ENCODE measurements around the gene BRI3BP.
A peak's percentile ranks its signal among the peaks of the same experiment; 100 is the strongest.
"Not testable (repeated sequence)": the region's sequence is repeated elsewhere in the genome, so short reads cannot be mapped to it uniquely, and the experiment has no call there.

The BRI3BP gene

DNA sequence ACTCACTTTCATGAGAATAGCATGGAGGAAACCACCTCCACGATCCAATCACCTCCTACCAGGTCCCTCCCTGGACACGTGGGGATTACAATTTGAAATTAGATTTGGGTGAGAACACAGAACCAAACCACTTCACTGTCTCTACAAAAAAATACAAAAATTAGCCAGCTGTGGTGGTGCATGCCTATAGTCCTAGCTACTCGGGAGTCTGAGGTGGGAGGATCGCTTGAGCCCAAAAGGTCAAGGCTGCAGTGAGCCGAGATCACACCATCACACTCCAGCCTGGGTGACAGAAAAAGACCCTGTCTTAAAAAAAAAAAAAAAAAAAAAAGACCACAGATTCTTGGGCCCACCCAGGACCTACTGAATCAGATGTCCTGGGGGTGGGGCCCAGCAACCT, 28.3 kb downstream of the BRI3BP start:
- DNase-seq (ENCODE audit: low read depth, low spot score) = no peak

DNA sequence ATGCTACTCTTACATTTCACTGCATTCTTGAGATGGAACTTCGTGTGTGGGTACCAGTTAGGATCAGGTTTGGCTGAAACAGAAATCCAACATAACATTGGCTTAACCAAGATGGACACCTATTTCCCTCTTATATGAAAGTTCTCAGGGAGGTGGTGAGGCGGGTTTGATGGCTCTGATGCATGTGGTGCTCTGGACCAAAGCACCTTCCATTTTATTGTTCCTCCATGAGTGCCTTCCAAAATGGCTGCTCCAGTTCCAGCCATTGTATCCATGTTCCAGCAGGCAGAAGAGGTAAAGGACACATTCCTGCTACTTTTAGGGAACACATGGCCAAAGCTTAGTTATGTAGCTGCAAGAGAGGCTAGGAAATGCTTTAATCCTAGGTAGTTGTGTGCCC, 29.6 kb downstream of the BRI3BP start:
- DNase-seq (ENCODE audit: low read depth, low spot score) = no peak

GRCh38 chr12:125024949-125025563, 31.6 kb downstream of the BRI3BP start:
- DNase-seq (ENCODE audit: low read depth, low spot score) = no peak

DNA sequence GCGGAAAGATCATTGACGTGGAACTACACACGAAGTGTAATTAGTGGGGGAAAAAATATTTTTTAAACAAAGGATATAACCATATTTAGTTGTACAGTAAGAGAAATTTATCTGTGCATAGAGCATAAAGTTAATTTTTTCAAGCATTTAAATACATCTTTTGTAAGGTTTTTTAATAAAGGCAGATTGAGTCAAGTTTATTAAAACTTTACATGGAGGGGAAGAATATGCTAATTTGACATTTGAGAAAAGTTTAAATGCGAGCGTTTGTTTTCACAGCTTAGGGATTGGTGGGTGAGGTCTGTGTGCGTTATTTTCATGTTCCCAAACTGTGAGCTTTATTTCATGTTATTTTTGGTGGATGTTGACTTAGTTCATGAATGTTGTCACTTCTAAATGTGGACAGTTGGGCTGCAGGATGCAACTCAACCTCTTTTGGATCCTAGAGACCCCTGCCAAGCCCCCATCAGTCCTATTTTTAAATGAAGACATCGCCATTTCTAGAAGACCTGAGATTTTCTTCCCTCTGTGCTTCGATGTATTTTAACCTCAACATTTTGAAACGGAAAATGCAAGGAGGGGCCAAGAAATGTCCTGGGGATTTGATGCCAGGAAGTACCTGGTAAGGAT, 32.3 kb downstream of the BRI3BP start:
- no peak for DNase-seq (ENCODE audit: low read depth, low spot score)

- no peak for DNase-seq (ENCODE audit: low read depth, low spot score)
Observed at GRCh38 chr12:125028106-125028505, 34.7 kb downstream of the BRI3BP start.

DNA sequence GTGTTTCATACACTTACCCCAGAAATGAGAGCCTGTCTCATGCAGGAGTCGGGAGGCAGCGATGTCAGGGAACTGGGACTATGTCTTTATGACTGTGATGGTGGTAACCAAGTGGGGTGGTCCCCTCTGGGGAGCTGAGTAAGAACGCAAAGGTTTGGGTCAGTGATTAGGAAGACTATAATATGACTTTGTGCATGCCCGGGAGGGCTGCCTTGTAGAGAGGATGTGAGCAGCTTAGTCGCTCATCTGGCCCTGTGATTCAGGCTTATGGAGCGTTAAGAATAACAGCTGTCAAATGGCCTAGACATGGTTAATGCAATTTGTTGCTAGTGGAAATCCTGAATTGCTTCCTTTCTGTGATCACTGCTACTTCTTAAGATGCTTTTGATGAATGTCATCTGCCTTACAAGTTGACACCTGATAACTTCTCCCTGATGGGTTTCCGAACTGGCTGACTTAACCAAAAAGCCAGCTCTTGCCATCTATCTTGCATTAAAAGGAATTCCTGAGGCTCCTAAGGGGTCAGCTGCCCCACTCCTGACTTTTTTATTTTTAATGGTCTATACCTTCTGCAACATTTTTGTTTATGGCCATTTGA, 36.4 kb downstream of the BRI3BP start:
- no peak for DNase-seq (ENCODE audit: low read depth, low spot score)

GRCh38 chr12:125031471-125031870, 38.0 kb downstream of the BRI3BP start:
- DNase-seq (ENCODE audit: low read depth, low spot score) = not testable (repeated sequence)

GRCh38 chr12:125032466-125033152, 39.2 kb downstream of the BRI3BP start:
- DNase-seq (ENCODE audit: low read depth, low spot score) = no peak

GRCh38 chr12:125033288-125033687, 39.8 kb downstream of the BRI3BP start:
- no peak for DNase-seq (ENCODE audit: low read depth, low spot score)

DNA sequence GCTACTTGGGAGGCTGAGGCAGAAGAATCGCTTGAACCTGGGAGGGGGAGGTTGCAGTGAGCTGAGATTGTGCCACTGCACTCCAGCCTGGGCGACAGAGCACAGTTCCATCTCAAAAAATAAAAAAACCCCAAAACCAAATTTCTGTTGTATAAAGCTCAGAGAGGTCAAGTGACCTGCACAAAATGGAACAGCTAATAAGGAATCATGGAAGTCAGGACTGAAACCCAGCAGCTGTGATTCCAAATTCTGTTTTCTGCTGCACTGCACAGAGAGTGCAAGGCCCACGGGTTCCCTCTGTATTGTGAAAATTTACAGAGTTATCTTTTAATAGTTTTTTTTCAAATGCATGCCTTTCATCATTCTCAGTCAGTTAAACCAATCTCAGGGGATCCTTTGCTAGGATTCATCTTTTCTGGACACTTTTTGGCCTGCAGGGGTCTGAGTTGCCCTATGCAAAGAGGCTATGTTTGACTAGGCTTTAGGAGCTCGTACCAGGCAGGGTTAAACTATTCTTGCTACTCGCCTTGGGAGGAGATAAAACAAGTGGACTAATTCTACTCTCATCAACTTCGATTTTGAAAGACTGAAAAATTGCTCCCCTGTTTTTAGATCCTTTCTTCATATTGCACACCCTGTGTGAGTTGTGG, 45.7 kb downstream of the BRI3BP start:
- no peak for DNase-seq (ENCODE audit: low read depth, low spot score)

DNA sequence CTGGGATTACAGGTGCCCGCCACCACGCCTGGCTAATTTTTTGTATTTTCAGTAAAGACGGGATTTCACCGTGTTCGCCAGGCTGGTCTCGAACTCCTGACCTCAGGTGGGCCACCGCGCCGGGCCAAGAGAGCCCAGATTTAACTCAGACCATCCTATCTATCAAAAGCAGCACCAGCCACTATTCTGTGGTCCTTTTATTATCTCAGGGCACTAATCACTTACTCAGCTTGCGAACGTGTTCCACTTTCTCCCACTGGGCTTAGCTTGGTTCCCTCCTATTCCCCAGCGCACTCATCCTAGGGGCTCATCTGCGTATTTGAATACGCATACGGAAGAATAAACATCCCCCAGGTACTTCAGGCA, 55.6 kb downstream of the BRI3BP start:
- no peak for DNase-seq (ENCODE audit: low read depth, low spot score)

DNA sequence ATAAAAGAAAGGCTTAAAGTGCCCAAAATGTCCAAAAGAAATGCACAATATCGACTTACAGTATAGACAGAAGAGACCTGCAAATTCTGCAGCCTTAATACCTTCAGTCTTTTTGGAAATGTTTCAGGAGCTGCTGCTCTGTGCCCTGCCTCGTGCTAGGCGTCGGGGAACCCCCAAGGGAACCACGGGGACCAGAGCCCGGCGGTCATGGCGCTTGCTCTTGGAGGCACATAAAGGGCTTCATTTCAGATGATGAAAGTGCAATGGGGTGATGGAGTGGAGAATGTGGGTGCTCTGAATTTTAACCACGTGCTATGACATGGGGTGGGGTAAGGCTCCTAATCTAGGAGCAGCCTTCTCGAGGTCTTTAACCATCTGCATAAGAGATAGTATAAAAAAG, 57.0 kb downstream of the BRI3BP start:
- DNase-seq (ENCODE audit: low read depth, low spot score) = no peak

DNA sequence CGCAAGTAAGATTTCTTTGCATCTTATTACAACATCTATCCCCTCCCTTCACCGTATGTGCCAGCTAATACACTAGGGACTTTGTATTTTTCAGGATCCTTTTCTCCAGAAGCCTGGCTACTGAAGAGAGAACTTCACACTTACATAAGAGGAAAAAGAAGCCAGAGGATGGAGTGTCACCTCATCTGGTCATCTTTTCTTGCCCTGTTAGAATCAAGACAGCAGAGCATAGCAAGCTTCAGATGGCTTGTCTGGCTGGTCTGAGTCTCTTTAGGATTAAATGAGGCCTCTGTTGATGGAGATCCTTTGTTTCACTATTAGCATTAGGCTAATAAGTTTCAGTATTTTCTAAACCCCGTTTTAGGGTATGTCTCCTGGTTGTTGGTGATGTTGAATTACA, 57.4 kb downstream of the BRI3BP start:
- no peak for DNase-seq (ENCODE audit: low read depth, low spot score)

DNA sequence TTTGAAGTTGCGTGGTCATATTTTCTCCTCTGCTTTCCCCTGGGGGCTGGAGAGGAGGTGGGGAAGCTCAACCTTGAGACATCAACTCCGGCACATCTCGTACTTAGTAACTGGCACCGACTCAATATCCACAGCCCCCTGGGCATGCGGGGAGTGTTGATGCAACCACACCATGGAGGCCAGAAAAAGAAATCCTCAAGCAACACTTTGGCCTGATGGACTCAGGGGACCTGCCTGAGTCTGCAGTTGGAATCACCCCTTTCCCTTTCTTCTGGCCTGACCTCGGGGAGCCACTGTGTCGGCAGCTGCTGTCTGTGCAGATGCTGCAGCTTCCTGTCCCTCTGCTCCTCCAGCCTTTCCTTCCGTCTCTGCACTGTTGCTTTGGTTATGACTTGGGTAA, 60.4 kb downstream of the BRI3BP start:
- DNase-seq (ENCODE audit: low read depth, low spot score) = no peak

- DNase-seq (ENCODE audit: low read depth, low spot score) = no peak
Observed at GRCh38 chr12:125055591-125055990, 62.1 kb downstream of the BRI3BP start.

DNA sequence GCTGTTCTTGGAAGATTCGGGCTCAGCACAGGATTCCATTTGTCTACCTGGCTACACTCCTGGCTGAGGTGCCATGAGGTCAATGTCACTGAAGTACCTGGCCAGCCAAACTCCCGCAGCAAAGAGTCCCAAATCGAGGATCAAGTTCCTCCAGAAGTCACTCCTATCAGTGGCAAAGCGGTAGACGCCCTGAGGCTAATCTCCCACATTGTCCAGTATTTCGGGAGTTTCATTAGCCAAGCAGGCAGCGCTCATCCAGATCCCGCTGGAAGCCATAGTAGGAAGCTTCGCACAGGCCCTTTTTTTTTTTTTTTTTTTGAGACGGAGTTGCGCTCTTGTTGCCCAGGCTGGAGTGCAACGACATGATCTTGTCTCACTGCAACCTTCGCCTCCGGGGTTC, 62.9 kb downstream of the BRI3BP start:
- DNase-seq (ENCODE audit: low read depth, low spot score) = no peak

GRCh38 chr12:125057708-125058107, 64.3 kb downstream of the BRI3BP start:
- no peak for DNase-seq (ENCODE audit: low read depth, low spot score)

DNA sequence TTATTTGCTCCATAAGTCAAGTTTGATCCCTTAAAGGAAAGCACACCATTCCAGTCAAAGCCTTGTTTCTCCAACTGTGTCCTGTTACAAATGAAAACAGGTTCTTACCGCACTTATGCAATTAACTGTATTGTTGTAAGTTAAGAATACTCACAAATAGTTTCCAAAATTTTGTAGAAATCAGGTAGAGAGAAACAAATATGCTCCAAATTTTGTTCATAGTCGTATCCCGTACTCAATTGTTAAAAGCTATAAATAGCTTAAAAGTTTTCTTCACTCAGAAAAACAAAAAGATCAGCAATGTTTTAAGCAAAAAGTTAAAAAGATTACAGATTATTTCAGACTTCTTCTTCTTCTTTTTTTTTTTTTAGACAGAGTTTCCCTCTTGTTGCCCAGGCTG, 67.8 kb downstream of the BRI3BP start:
- DNase-seq (ENCODE audit: low read depth, low spot score) = no peak

DNA sequence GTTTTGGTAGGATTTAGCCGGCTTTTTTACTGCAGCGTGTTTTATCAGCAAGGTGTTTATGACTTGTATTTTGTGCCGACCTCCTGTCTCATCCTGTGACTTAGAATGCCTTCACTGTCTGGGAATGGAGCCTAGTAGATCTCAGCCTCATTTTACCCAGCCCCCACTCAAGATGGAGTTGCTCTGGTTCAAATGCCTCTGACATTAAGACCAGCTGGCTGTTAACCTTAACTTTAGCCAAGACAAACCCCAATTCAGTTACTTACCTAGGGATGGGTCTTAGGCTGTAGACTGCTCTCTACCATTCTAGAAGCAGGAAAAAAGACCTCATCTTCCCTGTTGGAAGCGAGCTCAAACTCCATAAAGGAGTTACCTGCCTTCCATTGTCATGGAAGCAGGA, 70.1 kb downstream of the BRI3BP start:
- not testable (repeated sequence) for DNase-seq (ENCODE audit: low read depth, low spot score)

- DNase-seq (ENCODE audit: low read depth, low spot score) = no peak
Observed at GRCh38 chr12:125064492-125064891, 71.0 kb downstream of the BRI3BP start.

- DNase-seq (ENCODE audit: low read depth, low spot score) = peak; percentile 45
Observed at GRCh38 chr12:125065021-125065918, 71.8 kb downstream of the BRI3BP start, which contains the start of gene AACS. Gene AACS (plus strand): TSS chr12:125065435. CDS start chr12:125065585, 150 bp downstream.
